Glutamatergic neuron (in vitro differentiated cells): Measurements from ENCODE around the gene STAMBP. TPM values are rescaled to one million over a fixed set of nuclear protein-coding genes. Genes with fewer than 3 reads are reported as not detected.

ENCODE experiments used
- DNase-seq: peaks from one replicate; pipeline ENCODE4 v3.0.0; 2022
- H3K27ac Mint-ChIP-seq: one replicate; pipeline ENCODE4 v1.8.0; 2020; ENCODE audit warnings: mild to moderate bottlenecking, mixed read lengths, inconsistent platforms; ENCODE audit not compliant: unreplicated experiment
- H3K27me3 Mint-ChIP-seq: one replicate; pipeline ENCODE4 v1.8.0; 2020; ENCODE audit warnings: mild to moderate bottlenecking, moderate library complexity, mixed read lengths, inconsistent platforms; ENCODE audit not compliant: unreplicated experiment
- H3K36me3 Mint-ChIP-seq: one replicate; pipeline ENCODE4 v1.8.0; 2020; ENCODE audit warnings: mild to moderate bottlenecking, mixed read lengths, inconsistent platforms; ENCODE audit not compliant: unreplicated experiment
- H3K4me1 Mint-ChIP-seq: one replicate; pipeline ENCODE4 v1.8.0; 2020; ENCODE audit warnings: mild to moderate bottlenecking, low read depth, mixed read lengths, inconsistent platforms; ENCODE audit not compliant: unreplicated experiment
- H3K4me3 Mint-ChIP-seq: one replicate; pipeline ENCODE4 v1.8.0; 2020; ENCODE audit warnings: mild to moderate bottlenecking, mixed read lengths, inconsistent platforms; ENCODE audit not compliant: unreplicated experiment
- H3K9me3 Mint-ChIP-seq: one replicate; pipeline ENCODE4 v1.8.0; 2020; ENCODE audit warnings: mild to moderate bottlenecking, moderate library complexity, mixed read lengths, inconsistent platforms; ENCODE audit not compliant: unreplicated experiment
- total RNA-seq: library from RNA; stranded (reverse); fragmentation: NEBNext Ultra II Directional; extraction: Animal tissue kit (Norgen Biotek cat#: 25700); gene quantifications from one replicate; pipeline ENCODE4 v1.2.1, GENCODE V29; 2021; ENCODE audit not compliant: unreplicated experiment
- TF ChIP-seq, protein P1 (sequence below): fragments of 200-600 bp; sonication (generic); IDR thresholded peaks from one replicate; pipeline ENCODE4 v1.5.0; 2021; ENCODE audit not compliant: partially characterized antibody, unreplicated experiment

Gene STAMBP
- total RNA-seq, 1 donor from 2014 or later, result 48.9 TPM

DNA sequence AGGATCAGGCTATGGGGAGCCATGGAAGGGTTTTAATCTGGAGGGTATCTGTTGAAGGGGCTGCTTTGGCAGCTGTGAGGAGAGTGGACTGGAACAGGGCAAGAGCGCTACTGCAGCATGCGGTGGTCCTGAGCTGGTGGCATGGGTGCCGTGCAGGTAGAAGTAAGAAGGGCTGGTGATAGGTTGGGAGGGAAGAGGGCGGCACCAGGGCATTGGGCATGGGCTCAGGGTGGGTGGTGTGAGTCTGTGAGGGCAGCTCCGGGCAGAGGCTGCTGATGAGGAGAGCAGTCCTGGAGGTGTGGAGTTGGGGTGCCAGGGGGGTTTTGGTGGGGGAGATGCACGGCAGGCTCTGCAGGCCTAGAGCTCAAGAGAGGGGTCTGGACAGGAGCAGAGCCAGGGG, 66.1 kb downstream of the STAMBP start:
- TF ChIP-seq, protein P1, sequence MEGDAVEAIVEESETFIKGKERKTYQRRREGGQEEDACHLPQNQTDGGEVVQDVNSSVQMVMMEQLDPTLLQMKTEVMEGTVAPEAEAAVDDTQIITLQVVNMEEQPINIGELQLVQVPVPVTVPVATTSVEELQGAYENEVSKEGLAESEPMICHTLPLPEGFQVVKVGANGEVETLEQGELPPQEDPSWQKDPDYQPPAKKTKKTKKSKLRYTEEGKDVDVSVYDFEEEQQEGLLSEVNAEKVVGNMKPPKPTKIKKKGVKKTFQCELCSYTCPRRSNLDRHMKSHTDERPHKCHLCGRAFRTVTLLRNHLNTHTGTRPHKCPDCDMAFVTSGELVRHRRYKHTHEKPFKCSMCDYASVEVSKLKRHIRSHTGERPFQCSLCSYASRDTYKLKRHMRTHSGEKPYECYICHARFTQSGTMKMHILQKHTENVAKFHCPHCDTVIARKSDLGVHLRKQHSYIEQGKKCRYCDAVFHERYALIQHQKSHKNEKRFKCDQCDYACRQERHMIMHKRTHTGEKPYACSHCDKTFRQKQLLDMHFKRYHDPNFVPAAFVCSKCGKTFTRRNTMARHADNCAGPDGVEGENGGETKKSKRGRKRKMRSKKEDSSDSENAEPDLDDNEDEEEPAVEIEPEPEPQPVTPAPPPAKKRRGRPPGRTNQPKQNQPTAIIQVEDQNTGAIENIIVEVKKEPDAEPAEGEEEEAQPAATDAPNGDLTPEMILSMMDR, result no peak
- no peaks in the 10 kb centered on the region for H3K36me3 Mint-ChIP-seq
- H3K4me3 Mint-ChIP-seq, result no peak overlapping the region
- no peaks in the 10 kb centered on the region for H3K4me1 Mint-ChIP-seq
- H3K27ac Mint-ChIP-seq, result no peak overlapping the region
- H3K27me3 Mint-ChIP-seq, result peaks cover 6% of the 10 kb centered on the region
- DNase-seq, result no peak
- H3K9me3 Mint-ChIP-seq, result peaks cover 2% of the 10 kb centered on the region

- Mint-ChIP-seq H3K27me3 (peaks cover 6% of the 10 kb centered on the region), H3K9me3 (peaks cover 2% of the 10 kb centered on the region), H3K36me3 (no peaks in the 10 kb centered on the region), H3K27ac (no peak overlapping the region), H3K4me1 (peaks cover 2% of the 10 kb centered on the region), H3K4me3 (no peak overlapping the region)
- DNase-seq, result no peak
- TF ChIP-seq, protein P1, result no peak
Observed at GRCh38 chr2:73895473-73895872, 66.7 kb downstream of the STAMBP start.

GRCh38 chr2:73896362-73897239, 67.8 kb downstream of the STAMBP start:
- peaks cover 4% of the 10 kb centered on the region for H3K27me3 Mint-ChIP-seq
- TF ChIP-seq, protein P1, result no peak
- no peak overlapping the region for H3K27ac Mint-ChIP-seq
- H3K4me3 Mint-ChIP-seq, result no peak overlapping the region
- no peak for DNase-seq
- no peaks in the 10 kb centered on the region for H3K36me3 Mint-ChIP-seq
- peaks cover 2% of the 10 kb centered on the region for H3K4me1 Mint-ChIP-seq
- H3K9me3 Mint-ChIP-seq, result peaks cover 2% of the 10 kb centered on the region

- no peak overlapping the region for H3K4me3 Mint-ChIP-seq
- peaks cover 2% of the 10 kb centered on the region for H3K4me1 Mint-ChIP-seq
- TF ChIP-seq, protein P1, result no peak
- H3K27me3 Mint-ChIP-seq, result peaks cover 3% of the 10 kb centered on the region
- no peak overlapping the region for H3K27ac Mint-ChIP-seq
- no peaks in the 10 kb centered on the region for H3K36me3 Mint-ChIP-seq
- H3K9me3 Mint-ChIP-seq, result peaks cover 4% of the 10 kb centered on the region
- DNase-seq, result no peak
Observed at GRCh38 chr2:73897240-73897583, 68.5 kb downstream of the STAMBP start.

DNA sequence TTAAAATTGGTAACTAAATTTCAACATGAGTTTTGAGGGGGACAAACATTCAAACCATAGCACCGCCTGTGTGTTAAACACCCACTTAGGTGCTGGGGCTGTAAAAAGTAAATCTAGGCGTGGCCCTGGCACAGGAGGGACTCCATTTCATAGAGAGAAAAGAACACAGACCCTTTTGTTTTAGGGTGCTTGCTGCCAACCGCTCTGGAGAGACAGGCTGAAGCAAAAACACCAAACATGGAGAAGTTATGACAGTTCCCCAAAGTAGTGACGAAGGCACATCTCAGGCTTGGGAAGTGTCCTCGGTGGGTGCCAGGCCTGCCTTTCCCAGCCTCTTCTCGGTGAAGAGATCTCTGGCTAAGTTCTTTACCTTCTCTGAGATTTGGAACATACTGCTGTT, 69.2 kb downstream of the STAMBP start:
- DNase-seq, result no peak
- Mint-ChIP-seq H3K4me1 (peaks cover 2% of the 10 kb centered on the region), H3K36me3 (no peaks in the 10 kb centered on the region), H3K27me3 (peaks cover 5% of the 10 kb centered on the region), H3K9me3 (peaks cover 4% of the 10 kb centered on the region), H3K27ac (no peak overlapping the region), H3K4me3 (no peak overlapping the region)
- TF ChIP-seq, protein P1, result no peak
